HEK293 (cell line): ENCODE data around the gene UGT1A9.
A peak's percentile ranks its signal among the peaks of the same experiment; 100 is the strongest.

Experiments
- CTCF ChIA-PET: fragments of 350-600 bp; formaldehyde crosslinking; extraction: SDS; loops from one replicate; lab custom pipeline; 2021; ENCODE audit warnings: antibody characterized with exemption; lab: Yijun Ruan, JAX
- POLR2A ChIA-PET: fragments of 300-600 bp; formaldehyde crosslinking; extraction: SDS; loops from one replicate; lab custom pipeline; 2020; ENCODE audit warnings: antibody characterized with exemption, inconsistent platforms; lab: Yijun Ruan, JAX
- H3K27ac ChIP-seq: fragments of 200-500 bp; sonication (Bioruptor generic); 2 replicates; pipeline ENCODE4 v1.5.1; 2014; ENCODE audit warnings: low read depth, low read length, control low read depth, inconsistent platforms; ENCODE audit errors: extremely low read depth
- H3K36me3 ChIP-seq, 2 experiments: fragments of 200-500 bp in 1 of 2; sonication (Bioruptor generic) in 1 of 2; 1 replicate in 1 of 2; 2 replicates in 1 of 2; pipeline ENCODE4 v1.5.1; 2014 to 2017; ENCODE audit warnings: inconsistent platforms in 2 of 2, low read length in 2 of 2; ENCODE audit not compliant: control insufficient read depth in 2 of 2, insufficient read depth in 1 of 2
- H3K4me1 ChIP-seq: fragments of 200-500 bp; sonication (Bioruptor generic); 2 replicates; pipeline ENCODE4 v1.5.1; 2014; ENCODE audit warnings: mild to moderate bottlenecking, low read length, inconsistent platforms; ENCODE audit not compliant: control insufficient read depth, insufficient read depth
- H3K4me3 ChIP-seq: 2 replicates; pipeline ENCODE4 v1.5.1; 2011; ENCODE audit warnings: low read depth, mild to moderate bottlenecking, control low read depth, low read length, moderate library complexity
- H3K9me3 ChIP-seq: fragments of 200-500 bp; sonication (Bioruptor generic); 2 replicates; pipeline ENCODE4 v1.5.1; 2014; ENCODE audit warnings: low read depth, low read length, inconsistent platforms; ENCODE audit not compliant: control insufficient read depth, insufficient read depth
- GLIS1 ChIP-seq: fragments of 450-650 bp; formaldehyde crosslinking; IDR thresholded peaks from 2 replicates; pipeline ENCODE4 v1.5.1; 2016; ENCODE audit warnings: missing biosample characterization, missing genetic modification characterization
- MZF1 ChIP-seq: fragments of 450-650 bp; formaldehyde crosslinking; IDR thresholded peaks from 2 replicates; pipeline ENCODE4 v1.5.1; 2017; ENCODE audit warnings: missing biosample characterization, missing genetic modification characterization, borderline replicate concordance
- SCRT2 ChIP-seq: fragments of 450-650 bp; formaldehyde crosslinking; IDR thresholded peaks from 2 replicates; pipeline ENCODE4 v1.5.1; 2016; ENCODE audit warnings: missing biosample characterization, missing genetic modification characterization
- SP3 ChIP-seq: fragments of 450-650 bp; formaldehyde crosslinking; IDR thresholded peaks from 2 replicates; pipeline ENCODE4 v1.5.1; 2016; ENCODE audit warnings: missing biosample characterization, missing genetic modification characterization
- SP7 ChIP-seq: fragments of 450-650 bp; formaldehyde crosslinking; IDR thresholded peaks from 2 replicates; pipeline ENCODE4 v1.5.1; 2016; ENCODE audit warnings: missing biosample characterization, missing genetic modification characterization
- ZBTB21 ChIP-seq: fragments of 450-650 bp; formaldehyde crosslinking; IDR thresholded peaks from 2 replicates; pipeline ENCODE4 v1.5.1; 2017; ENCODE audit warnings: missing biosample characterization, missing genetic modification characterization
- ZNF140 ChIP-seq: fragments of 450-650 bp; formaldehyde crosslinking; IDR thresholded peaks from 2 replicates; pipeline ENCODE4 v1.5.1; 2016; ENCODE audit warnings: missing biosample characterization, missing genetic modification characterization
- ZNF248 ChIP-seq: fragments of 450-650 bp; formaldehyde crosslinking; IDR thresholded peaks from 2 replicates; pipeline ENCODE4 v1.5.1; 2017; ENCODE audit warnings: missing biosample characterization, missing genetic modification characterization
- ZNF311 ChIP-seq: fragments of 450-650 bp; formaldehyde crosslinking; IDR thresholded peaks from 2 replicates; pipeline ENCODE4 v1.5.1; 2017; ENCODE audit warnings: missing biosample characterization, missing genetic modification characterization, borderline replicate concordance
- ZNF404 ChIP-seq: fragments of 450-650 bp; formaldehyde crosslinking; IDR thresholded peaks from 2 replicates; pipeline ENCODE4 v1.5.1; 2017; ENCODE audit warnings: missing biosample characterization, missing genetic modification characterization
- ZNF416 ChIP-seq: fragments of 450-650 bp; formaldehyde crosslinking; IDR thresholded peaks from 2 replicates; pipeline ENCODE4 v1.5.1; 2016; ENCODE audit warnings: missing biosample characterization, missing genetic modification characterization
- ZNF449 ChIP-seq: fragments of 450-650 bp; formaldehyde crosslinking; IDR thresholded peaks from 2 replicates; pipeline ENCODE4 v1.5.1; 2017; ENCODE audit warnings: missing biosample characterization, mild to moderate bottlenecking, missing genetic modification characterization, moderate library complexity
- ZNF488 ChIP-seq: fragments of 450-650 bp; formaldehyde crosslinking; IDR thresholded peaks from 2 replicates; pipeline ENCODE4 v1.5.1; 2016; ENCODE audit warnings: missing biosample characterization, missing genetic modification characterization
- ZNF530 ChIP-seq: fragments of 450-650 bp; formaldehyde crosslinking; IDR thresholded peaks from 2 replicates; pipeline ENCODE4 v1.5.1; 2016; ENCODE audit warnings: low read depth, missing biosample characterization, missing genetic modification characterization
- ZNF548 ChIP-seq: fragments of 450-650 bp; formaldehyde crosslinking; IDR thresholded peaks from 2 replicates; pipeline ENCODE4 v1.5.1; 2016; ENCODE audit warnings: missing biosample characterization, missing genetic modification characterization
- ZNF561 ChIP-seq: fragments of 450-650 bp; IDR thresholded peaks from 2 replicates; pipeline ENCODE4 v1.5.1; 2018; ENCODE audit warnings: missing biosample characterization, missing genetic modification characterization, borderline replicate concordance
- ZNF610 ChIP-seq: fragments of 450-650 bp; formaldehyde crosslinking; IDR thresholded peaks from 2 replicates; pipeline ENCODE4 v1.5.1; 2016; ENCODE audit warnings: missing biosample characterization, missing genetic modification characterization, borderline replicate concordance
- ZSCAN16 ChIP-seq: fragments of 450-650 bp; formaldehyde crosslinking; IDR thresholded peaks from 2 replicates; pipeline ENCODE4 v1.5.1; 2016; ENCODE audit warnings: missing biosample characterization, missing genetic modification characterization
- ZXDB ChIP-seq: fragments of 450-650 bp; formaldehyde crosslinking; IDR thresholded peaks from 2 replicates; pipeline ENCODE4 v1.5.1; 2016; ENCODE audit warnings: missing biosample characterization, missing genetic modification characterization
- TF ChIP-seq, protein P1 (sequence below): fragments of 450-650 bp; formaldehyde crosslinking; IDR thresholded peaks from 2 replicates; pipeline ENCODE4 v1.5.1; 2016; ENCODE audit warnings: missing biosample characterization, missing genetic modification characterization
- TF ChIP-seq, protein P2 (sequence below): fragments of 450-650 bp; formaldehyde crosslinking; IDR thresholded peaks from 2 replicates; pipeline ENCODE4 v1.5.1; 2016; ENCODE audit warnings: missing biosample characterization, missing genetic modification characterization
- TF ChIP-seq, protein P3 (sequence below): fragments of 450-650 bp; formaldehyde crosslinking; IDR thresholded peaks from 2 replicates; pipeline ENCODE4 v1.5.1; 2016; ENCODE audit warnings: missing biosample characterization, missing genetic modification characterization

Gene UGT1A9

GRCh38 chr2:233674314-233674713 lies 2.6 kb downstream of the UGT1A9 start:
- H3K9me3 ChIP-seq: no peaks in the 10 kb centered on the region
- H3K4me1 ChIP-seq: peaks cover 4% of the 10 kb centered on the region; the same call in 1 of the 2 replicates
- ChIA-PET POLR2A (no interaction called here), CTCF (no interaction called here)
- H3K27ac ChIP-seq: no peak overlapping the region
- no peak overlapping the region for H3K4me3 ChIP-seq
- TF ChIP-seq ZNF548 (tag by site-specific recombination): no peak
- no peak for TF ChIP-seq SCRT2 (tag by site-specific recombination)
- no peaks in the 10 kb centered on the region for H3K36me3 ChIP-seq

- H3K36me3 ChIP-seq: no peaks in the 10 kb centered on the region
- H3K4me1 ChIP-seq: peaks cover 4% of the 10 kb centered on the region; the same call in 1 of the 2 replicates
- H3K9me3 ChIP-seq: no peaks in the 10 kb centered on the region
- ChIA-PET POLR2A (no interaction called here), CTCF (no interaction called here)
- no peak overlapping the region for H3K27ac ChIP-seq
- H3K4me3 ChIP-seq: no peak overlapping the region
- TF ChIP-seq ZNF488 (no peak), ZNF416 (tag by site-specific recombination) (no peak), ZNF610 (tag by site-specific recombination) (no peak), ZSCAN16 (tag by site-specific recombination) (no peak), ZNF248 (tag by site-specific recombination) (no peak), ZNF561 (tag by site-specific recombination) (no peak), ZBTB21 (no peak), SP7 (peak; percentile 80), ZNF404 (tag by site-specific recombination) (no peak), ZNF311 (no peak), ZNF140 (no peak), ZNF530 (tag by site-specific recombination) (no peak), MZF1 (peak; percentile 60; the same call in 1 of the 2 replicates), ZNF449 (no peak), GLIS1 (tag by site-specific recombination) (peak; percentile 65), SP3 (tag by site-specific recombination) (no peak), ZXDB (tag by site-specific recombination) (no peak)
- TF ChIP-seq, protein P1, sequence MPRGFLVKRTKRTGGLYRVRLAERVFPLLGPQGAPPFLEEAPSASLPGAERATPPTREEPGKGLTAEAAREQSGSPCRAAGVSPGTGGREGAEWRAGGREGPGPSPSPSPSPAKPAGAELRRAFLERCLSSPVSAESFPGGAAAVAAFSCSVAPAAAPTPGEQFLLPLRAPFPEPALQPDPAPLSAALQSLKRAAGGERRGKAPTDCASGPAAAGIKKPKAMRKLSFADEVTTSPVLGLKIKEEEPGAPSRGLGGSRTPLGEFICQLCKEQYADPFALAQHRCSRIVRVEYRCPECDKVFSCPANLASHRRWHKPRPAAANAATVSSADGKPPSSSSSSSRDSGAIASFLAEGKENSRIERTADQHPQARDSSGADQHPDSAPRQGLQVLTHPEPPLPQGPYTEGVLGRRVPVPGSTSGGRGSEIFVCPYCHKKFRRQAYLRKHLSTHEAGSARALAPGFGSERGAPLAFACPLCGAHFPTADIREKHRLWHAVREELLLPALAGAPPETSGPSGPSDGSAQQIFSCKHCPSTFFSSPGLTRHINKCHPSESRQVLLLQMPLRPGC (tag by site-specific recombination): no peak
- TF ChIP-seq, protein P2, sequence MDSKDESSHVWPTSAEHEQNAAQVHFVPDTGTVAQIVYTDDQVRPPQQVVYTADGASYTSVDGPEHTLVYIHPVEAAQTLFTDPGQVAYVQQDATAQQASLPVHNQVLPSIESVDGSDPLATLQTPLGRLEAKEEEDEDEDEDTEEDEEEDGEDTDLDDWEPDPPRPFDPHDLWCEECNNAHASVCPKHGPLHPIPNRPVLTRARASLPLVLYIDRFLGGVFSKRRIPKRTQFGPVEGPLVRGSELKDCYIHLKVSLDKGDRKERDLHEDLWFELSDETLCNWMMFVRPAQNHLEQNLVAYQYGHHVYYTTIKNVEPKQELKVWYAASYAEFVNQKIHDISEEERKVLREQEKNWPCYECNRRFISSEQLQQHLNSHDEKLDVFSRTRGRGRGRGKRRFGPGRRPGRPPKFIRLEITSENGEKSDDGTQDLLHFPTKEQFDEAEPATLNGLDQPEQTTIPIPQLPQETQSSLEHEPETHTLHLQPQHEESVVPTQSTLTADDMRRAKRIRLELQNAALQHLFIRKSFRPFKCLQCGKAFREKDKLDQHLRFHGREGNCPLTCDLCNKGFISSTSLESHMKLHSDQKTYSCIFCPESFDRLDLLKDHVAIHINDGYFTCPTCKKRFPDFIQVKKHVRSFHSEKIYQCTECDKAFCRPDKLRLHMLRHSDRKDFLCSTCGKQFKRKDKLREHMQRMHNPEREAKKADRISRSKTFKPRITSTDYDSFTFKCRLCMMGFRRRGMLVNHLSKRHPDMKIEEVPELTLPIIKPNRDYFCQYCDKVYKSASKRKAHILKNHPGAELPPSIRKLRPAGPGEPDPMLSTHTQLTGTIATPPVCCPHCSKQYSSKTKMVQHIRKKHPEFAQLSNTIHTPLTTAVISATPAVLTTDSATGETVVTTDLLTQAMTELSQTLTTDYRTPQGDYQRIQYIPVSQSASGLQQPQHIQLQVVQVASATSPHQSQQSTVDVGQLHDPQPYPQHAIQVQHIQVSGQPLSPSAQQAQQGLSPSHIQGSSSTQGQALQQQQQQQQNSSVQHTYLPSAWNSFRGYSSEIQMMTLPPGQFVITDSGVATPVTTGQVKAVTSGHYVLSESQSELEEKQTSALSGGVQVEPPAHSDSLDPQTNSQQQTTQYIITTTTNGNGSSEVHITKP (tag by site-specific recombination): peak; percentile 43
- TF ChIP-seq, protein P3, sequence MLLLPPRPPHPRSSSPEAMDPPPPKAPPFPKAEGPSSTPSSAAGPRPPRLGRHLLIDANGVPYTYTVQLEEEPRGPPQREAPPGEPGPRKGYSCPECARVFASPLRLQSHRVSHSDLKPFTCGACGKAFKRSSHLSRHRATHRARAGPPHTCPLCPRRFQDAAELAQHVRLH (tag by site-specific recombination): no peak
These were observed 3.3 kb downstream of the UGT1A9 start for GRCh38 chr2:233674995-233675394.
